ENCODE data around the gene ADAM22. TPM values are rescaled to one million over a fixed set of nuclear protein-coding genes. Genes with fewer than 3 reads are reported as not detected.

Gene ADAM22
- total RNA-seq, 1 donor: 1.3 TPM

DNA sequence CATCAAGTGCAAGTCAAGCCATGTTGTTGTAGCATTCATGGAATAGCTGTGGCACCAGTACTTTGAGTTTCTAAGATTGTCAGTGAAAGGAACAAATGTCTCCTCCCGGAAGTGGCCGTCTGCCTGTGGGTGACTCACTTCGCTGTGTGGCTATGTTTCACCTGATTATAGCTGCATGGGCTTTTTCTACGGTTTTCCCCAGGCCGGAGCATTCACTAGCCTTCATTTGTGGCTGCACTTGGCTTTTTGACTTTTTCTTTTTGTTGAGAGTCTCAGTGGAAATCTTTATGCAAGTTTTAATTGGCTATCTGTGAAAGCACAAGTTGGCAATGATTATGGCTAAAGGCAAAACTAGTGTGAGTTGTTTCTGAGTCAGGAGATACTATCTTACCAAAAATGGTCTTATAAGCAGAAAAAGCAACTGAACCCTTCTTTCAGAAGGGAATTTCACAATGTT lies 250.8 kb downstream of the ADAM22 start:
- peak; percentile 55 for DNase-seq (ENCODE audit: low read depth)
- no peak overlapping the region for H3K4me3 ChIP-seq (ENCODE audit: low read depth, low read length)

DNA sequence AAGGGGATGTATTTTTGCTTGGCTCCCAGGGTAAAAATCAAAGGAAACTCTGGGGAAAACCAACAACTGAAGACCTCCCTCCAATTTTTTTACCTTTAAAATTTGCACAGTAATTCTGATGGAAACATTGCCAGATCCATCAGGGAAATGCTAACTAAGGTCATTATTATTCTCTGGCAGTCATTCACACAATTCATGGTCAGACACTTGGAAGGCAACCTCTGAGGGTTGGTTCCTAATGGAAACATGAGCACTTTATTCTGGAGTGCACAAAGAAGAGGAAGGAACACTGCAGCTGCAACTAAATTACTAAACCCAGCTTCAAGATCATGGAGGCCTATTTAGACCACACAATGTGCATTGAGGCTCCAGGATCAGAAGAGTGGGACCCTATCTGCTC lies 251.6 kb downstream of the ADAM22 start:
- TF ChIP-seq CTCF (IDR thresholded peaks at IDR 0.05; ENCODE audit: insufficient read depth, low read length): no peak
- DNase-seq (ENCODE audit: low read depth): no peak
- no peak overlapping the region for H3K4me3 ChIP-seq (ENCODE audit: low read depth, low read length)

More for the DNA sequence above, 250.8 kb downstream of the ADAM22 start:
- no peak for TF ChIP-seq CTCF (IDR thresholded peaks at IDR 0.05; ENCODE audit: insufficient read depth, low read length)

GRCh38 chr7:88191911-88192310 lies 257.9 kb downstream of the ADAM22 start:
- DNase-seq (ENCODE audit: low read depth): no peak
- no peak for TF ChIP-seq CTCF (IDR thresholded peaks at IDR 0.05; ENCODE audit: insufficient read depth, low read length)
- no peak overlapping the region for H3K4me3 ChIP-seq (ENCODE audit: low read depth, low read length)

DNA sequence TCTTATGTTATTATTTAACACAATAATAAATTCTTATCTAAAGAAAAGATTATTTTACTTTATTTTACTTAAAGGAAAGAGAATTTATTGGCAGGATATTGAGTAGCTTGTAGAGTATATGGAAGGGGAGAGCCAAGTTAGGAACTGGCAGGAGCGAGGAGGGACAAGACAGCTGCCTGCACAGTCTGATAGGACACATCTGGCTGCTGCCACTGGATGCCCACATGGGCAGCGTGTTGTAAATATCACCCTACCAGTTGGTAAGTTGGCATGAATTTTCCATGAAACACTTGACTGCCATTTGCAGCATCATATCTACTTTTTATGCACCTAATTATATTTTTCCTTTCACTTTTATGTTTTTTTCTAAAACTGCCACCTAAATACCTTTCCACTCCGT lies 266.2 kb downstream of the ADAM22 start:
- no peak for DNase-seq (ENCODE audit: low read depth)
- no peak overlapping the region for H3K4me3 ChIP-seq (ENCODE audit: low read depth, low read length)
- TF ChIP-seq CTCF (IDR thresholded peaks at IDR 0.05; ENCODE audit: insufficient read depth, low read length): no peak

DNA sequence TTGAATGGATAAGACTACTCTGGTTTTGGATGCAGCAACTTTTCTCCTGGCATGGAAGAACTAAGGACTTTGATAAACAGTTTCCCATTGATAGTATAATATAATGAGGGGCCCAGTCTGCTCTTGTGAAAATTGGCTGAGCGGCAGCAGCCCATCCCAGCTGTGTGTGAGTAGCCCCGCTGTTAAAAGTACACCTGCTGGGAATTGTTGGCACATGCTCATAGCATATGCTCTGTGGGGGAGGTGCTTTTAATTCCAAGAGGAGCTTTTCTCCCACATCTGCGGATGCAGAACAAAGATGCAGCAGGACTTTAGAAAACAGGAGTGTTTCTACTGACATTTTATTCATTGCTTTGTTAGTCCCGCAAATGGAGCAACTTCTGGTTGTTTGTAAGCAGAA lies 266.7 kb downstream of the ADAM22 start:
- no peak overlapping the region for H3K4me3 ChIP-seq (ENCODE audit: low read depth, low read length)
- no peak for DNase-seq (ENCODE audit: low read depth)
- no peak for TF ChIP-seq CTCF (IDR thresholded peaks at IDR 0.05; ENCODE audit: insufficient read depth, low read length)

DNA sequence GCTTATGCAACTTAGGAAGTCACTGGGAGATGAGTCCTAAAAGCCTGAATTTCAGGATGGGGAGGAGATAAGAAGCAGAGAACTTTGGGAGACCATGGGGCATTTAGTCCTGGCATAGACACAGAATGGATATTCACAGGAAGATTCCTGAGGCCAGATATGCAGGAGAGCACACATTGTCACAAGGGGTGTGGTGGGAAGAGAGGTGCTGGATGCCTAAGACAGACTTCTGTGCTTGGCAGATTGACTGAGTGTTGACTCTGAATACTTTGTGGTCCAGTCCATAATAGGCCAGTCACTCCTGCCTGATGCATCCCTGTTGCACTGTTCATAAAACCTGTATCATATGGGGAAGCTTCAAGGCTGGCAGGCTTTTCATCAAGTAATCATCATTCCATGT lies 267.3 kb downstream of the ADAM22 start:
- no peak overlapping the region for H3K4me3 ChIP-seq (ENCODE audit: low read depth, low read length)
- DNase-seq (ENCODE audit: low read depth): no peak
- no peak for TF ChIP-seq CTCF (IDR thresholded peaks at IDR 0.05; ENCODE audit: insufficient read depth, low read length)

DNA sequence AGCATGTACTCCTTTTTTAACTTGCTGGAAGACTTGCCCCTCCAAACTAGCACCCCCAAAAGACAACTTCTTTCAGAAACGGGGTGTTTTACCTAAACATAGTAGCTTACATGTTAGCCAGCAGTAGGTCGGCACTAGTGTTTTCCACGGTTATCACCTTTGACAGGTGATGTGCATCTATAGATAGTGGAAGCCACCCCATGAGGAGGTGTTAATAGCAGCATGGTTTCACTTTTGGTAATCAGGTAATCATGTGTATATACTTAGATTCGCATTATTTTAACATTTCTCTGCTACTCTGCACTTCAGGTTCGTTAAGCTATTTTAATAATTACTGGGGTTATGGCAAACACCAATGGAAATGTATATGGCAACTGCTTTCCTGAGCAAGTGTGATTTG lies 268.2 kb downstream of the ADAM22 start:
- TF ChIP-seq CTCF (IDR thresholded peaks at IDR 0.05; ENCODE audit: insufficient read depth, low read length): no peak
- no peak overlapping the region for H3K4me3 ChIP-seq (ENCODE audit: low read depth, low read length)
- no peak for DNase-seq (ENCODE audit: low read depth)

All from fibroblast of the aortic adventitia (primary cell).